Astrocyte of the spinal cord (primary cell): Measurements from ENCODE around the gene GPR39.

Experiments
- DNase-seq: peaks from one replicate; pipeline ENCODE4 v3.0.0; 2011; ENCODE audit warnings: low read depth, low spot score
- H3K4me3 ChIP-seq: 2 replicates; pipeline ENCODE4 v1.5.1; 2011; ENCODE audit warnings: low read depth, mild to moderate bottlenecking, low read length, moderate library complexity
- in situ Hi-C: cut with HindIII; loops from 2 replicates; pipeline ENCODE4 v1.10.0; 2017; ENCODE audit warnings: low sequenced_read_pairs
- TF ChIP-seq, protein P1 (sequence below): IDR thresholded peaks from 2 replicates; pipeline ENCODE4 v1.5.1; 2012; ENCODE audit warnings: low read depth, mild to moderate bottlenecking, low read length, inconsistent platforms

GPR39 gene

DNA sequence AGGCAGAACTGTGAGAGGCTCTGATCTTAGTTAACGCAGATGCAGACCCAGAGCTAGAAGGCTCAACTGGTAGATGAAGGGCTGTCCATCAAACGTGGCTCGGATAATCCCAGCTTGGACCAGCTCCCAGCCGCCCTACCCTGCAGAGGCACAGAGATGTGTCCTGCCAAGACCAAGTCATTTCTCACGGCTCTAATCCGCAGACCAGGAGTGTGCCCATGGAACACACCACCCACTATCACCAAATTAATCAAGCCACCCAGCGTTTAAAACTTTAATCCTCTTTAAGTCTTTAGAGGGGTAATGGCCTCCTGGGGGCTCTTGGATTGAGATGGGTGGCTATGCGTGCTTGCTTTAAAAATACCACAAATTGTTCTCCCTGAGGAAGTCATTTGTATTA lies 235.9 kb downstream of the GPR39 start:
- DNase-seq, result no peak
- TF ChIP-seq, protein P1, sequence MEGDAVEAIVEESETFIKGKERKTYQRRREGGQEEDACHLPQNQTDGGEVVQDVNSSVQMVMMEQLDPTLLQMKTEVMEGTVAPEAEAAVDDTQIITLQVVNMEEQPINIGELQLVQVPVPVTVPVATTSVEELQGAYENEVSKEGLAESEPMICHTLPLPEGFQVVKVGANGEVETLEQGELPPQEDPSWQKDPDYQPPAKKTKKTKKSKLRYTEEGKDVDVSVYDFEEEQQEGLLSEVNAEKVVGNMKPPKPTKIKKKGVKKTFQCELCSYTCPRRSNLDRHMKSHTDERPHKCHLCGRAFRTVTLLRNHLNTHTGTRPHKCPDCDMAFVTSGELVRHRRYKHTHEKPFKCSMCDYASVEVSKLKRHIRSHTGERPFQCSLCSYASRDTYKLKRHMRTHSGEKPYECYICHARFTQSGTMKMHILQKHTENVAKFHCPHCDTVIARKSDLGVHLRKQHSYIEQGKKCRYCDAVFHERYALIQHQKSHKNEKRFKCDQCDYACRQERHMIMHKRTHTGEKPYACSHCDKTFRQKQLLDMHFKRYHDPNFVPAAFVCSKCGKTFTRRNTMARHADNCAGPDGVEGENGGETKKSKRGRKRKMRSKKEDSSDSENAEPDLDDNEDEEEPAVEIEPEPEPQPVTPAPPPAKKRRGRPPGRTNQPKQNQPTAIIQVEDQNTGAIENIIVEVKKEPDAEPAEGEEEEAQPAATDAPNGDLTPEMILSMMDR, result no peak
- in situ Hi-C loops, result no loop called here
- H3K4me3 ChIP-seq, result no peak overlapping the region

DNA sequence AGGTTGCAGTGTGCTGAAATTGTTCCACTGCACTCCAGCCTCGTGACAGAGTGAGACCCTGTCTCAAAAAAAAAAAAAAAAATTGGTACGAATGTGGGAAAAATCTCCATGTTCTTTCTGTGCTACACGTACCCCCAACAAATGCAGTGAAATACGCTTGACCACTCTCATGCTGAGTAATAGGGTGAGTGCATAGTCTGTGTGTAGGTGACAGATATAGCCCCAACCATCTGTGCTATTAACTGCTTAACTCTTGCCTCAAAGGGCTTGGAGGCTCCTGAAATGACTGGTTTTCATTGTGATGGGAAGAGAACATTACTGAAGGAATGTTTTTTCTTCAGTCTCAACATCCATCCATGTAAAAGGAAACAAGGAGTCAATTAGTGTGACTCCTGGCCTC lies 237.7 kb downstream of the GPR39 start:
- no peak overlapping the region for H3K4me3 ChIP-seq
- in situ Hi-C loops, result no loop called here
- no peak for DNase-seq
- TF ChIP-seq, protein P1, result no peak

DNA sequence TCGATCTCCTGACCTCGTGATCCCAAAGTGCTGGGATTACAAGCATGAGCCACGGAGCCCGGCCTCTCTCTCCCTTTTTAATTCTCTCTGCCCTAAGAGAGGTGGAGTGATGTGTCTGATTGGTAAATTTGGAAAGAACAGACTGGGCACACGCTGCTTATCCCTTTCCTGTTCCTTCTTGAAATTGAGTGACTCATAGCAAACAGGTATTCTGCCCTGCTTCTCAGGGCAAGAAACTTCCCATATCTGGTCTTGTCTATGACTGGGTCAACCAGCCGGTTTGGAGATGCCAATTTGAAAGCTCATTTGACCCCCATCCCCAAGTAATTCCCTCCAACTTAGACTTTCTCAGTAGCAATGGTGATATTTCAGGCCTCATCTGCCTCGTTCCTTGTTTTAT lies 238.4 kb downstream of the GPR39 start:
- TF ChIP-seq, protein P1, result no peak
- H3K4me3 ChIP-seq, result no peak overlapping the region
- in situ Hi-C loops, result no loop called here
- DNase-seq, result no peak

- peak; percentile 64 for DNase-seq
- no peak overlapping the region for H3K4me3 ChIP-seq
- in situ Hi-C loops, result no loop called here
- TF ChIP-seq, protein P1, result no peak
These were observed 239.8 kb downstream of the GPR39 start for GRCh38 chr2:132656266-132656975.

DNA sequence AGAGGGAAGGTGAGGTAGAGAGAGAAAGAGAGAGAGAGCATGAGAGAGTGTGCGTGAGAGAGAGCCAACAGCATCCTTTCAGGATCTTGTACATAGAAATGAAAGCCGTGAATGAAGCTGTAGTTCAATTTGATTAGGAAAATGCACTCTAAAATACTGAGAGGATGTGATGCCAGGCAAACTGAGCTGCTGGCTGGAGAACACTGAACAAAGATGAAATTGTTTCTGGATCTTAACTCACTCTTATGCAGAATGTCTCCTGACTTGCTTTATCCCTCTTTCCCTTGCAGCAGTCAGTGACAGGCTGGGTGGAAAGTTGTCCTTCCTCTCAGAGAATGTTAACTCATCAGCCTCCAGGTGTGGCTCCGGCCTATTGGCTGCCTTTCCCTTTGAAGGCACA lies 242.7 kb downstream of the GPR39 start:
- TF ChIP-seq, protein P1, result no peak
- in situ Hi-C loops, result no loop called here
- no peak for DNase-seq
- H3K4me3 ChIP-seq, result no peak overlapping the region

DNA sequence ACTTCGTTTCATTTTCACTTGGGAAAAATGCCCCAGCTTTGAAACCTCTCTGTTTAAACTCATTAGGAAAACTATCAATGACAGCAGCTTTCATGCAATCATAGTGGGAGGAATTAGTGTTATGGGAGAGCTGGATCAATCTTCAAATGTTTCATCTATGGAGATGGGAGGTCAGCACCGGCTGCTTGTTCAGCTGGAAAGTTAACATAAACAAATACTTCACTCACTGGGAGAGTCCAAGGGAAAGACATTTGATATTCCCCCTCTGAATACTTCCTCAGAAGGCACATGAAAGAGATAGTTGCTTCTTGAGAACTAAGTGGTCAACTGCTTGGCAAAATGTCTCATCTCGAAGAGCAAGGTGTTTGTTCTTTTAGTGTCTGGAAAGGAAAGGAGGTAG lies 246.1 kb downstream of the GPR39 start:
- no peak overlapping the region for H3K4me3 ChIP-seq
- peak; percentile 83 for DNase-seq
- in situ Hi-C loops, result no loop called here
- TF ChIP-seq, protein P1, result no peak
